Measurements from ENCODE around the gene CDH15.
"Not testable (repeated sequence)": the region's sequence is repeated elsewhere in the genome, so short reads cannot be mapped to it uniquely, and the experiment has no call there.

CDH15 gene

DNA sequence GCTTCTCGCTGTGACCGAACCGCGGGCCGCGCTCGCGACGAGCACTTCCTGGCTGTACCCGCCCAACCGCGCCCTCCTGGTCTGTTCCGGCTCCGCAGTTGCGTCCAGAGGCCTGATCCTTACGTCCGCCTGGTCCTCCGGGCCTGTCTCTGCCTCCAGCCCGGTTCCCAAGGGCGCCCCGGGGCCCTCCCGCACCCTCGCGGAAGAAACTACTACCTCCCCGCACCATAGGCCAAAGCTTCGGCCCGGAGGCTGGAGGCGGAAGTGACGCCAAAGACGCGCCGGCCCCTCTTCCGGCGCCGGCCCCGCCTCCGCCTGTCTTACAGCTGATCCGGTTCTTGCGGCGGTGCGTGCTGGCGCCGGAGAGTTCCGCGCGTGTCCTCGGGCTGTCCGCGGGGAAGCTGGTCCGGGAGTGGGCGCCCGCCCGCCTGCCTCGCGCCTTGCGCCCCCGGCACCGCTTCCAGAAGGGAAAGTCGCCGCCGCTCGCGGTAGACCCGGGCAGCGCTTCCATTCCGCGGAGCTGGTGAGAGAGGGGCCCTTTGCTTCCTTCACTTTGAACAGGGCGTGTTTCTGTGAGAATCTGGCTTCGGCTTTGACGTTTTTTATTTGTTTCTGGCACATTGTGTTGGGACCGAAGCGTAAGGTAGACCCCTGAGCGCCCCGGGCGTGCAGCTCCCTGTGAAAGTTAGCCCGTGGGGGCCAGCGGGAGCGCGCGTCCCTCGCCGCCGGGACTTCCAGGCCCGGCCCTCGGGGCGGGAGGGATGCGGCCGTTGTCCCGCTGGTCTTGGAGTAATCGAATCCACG, 46.0 kb downstream of the CDH15 start, which contains the start of gene ZNF778:
Gene ZNF778, plus strand, starts transcription at position 316 of the 804 bp plus-strand sequence. CDS start 3,425 bp downstream, outside the sequence.
- peak; percentile 82 for FAIRE-seq

DNA sequence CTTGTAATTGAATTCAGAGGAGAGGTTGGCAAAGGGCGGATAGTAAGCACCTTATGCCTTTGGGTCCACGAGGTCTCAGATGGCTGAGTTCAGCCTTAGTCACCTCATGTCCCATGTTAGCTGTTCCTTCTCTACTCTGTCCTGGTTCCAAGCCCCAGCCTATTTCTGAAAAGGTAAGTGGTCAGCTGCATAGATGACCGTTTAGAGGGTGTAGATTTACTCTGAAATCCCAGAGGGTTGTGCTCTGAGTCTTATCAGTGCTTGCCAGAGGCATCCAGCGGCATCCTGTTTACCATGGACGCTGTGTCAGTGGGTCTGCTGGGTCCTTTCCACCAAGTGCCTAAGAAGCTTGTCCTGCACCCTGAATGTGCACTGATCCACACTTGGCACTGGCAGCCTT, 47.8 kb downstream of the CDH15 start:
- DNase-seq (ENCODE audit: extremely low spot score, insufficient read length, low read depth) = no peak
- FAIRE-seq = no peak

More for the DNA sequence above, 46.0 kb downstream of the CDH15 start, which contains the start of gene ZNF778:
- DNase-seq (ENCODE audit: extremely low spot score, insufficient read length, low read depth) = peak; percentile 93

DNA sequence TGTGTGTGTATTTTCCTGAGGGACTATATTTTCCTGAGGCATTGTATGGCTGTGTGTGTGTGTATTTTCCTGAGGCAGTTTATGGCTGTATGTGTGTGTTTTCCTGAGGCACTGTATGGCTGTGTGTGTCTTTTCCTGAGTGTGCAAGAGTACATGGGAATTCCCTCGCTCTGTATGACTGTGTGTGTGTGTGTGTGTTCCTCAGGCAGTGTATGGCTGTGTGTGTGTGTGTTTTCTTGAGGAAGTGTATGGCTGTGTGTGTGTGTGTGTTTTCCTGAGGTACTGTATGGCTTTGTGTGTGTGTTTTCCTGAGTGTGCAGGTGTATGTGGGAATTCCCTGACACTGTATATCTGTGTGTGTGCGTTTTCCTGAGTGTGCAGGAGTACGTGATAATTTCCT, 50.1 kb downstream of the CDH15 start:
- DNase-seq (ENCODE audit: extremely low spot score, insufficient read length, low read depth) (no peak), FAIRE-seq (no peak)

DNA sequence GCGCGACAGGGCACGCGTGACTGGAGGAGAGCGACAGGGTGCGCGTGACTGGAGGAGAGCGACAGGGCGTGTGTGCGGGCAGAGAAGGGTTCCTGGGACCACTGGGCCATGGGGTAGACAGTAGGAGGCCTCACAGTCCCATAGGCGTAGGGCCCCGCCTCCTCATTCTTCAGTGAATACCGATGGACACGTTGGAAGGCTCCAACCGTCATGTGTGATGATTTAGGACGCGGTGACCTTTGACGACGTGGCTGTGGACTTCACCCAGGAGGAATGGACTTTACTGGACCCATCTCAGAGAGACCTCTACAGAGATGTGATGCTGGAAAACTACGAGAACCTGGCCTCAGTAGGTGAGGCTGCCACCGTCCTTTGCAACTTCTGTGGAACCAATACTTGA, 51.4 kb downstream of the CDH15 start:
- no peak for FAIRE-seq
- DNase-seq (ENCODE audit: extremely low spot score, insufficient read length, low read depth) = no peak

DNA sequence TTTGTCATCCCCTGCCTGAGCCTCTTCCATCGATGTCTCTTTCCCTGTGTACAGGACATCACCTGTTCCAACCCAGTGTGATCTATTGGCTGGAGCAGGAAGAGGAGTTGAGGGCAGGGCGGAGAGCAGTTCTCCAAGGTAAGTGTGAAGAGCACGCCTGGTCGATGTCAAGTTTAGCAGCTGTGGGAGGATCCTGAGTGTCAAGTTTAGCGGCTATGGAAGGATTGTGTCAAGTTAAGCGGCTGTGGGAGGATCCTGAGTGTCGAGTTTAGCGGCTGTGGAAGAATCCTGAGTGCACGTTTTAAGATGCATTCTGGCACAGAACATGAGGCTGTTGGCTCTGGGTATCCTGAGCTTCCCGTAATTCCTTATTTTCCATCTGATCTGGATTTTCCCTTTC, 53.1 kb downstream of the CDH15 start:
- no peak for FAIRE-seq
- DNase-seq (ENCODE audit: extremely low spot score, insufficient read length, low read depth) = no peak

DNA sequence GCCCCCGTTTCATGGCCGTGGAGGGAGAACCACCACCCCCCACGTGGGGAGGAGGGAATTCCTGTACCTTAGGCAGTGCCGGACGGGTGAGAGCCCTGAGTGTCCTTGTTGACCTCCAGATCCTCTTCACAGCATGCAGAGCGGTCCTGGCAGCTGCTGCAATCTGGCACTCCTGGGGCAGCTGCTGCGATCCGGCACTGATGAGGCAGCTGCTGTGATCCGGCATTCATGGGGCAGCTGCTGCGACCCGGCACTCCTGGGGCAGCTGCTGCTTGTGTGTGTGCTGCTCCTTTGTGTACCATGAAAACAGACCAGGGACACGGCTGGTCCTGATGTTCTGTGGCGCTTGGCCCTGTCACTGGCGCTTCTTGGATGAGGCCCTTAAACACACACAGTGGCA, 58.7 kb downstream of the CDH15 start:
- no peak for DNase-seq (ENCODE audit: extremely low spot score, insufficient read length, low read depth)

DNA sequence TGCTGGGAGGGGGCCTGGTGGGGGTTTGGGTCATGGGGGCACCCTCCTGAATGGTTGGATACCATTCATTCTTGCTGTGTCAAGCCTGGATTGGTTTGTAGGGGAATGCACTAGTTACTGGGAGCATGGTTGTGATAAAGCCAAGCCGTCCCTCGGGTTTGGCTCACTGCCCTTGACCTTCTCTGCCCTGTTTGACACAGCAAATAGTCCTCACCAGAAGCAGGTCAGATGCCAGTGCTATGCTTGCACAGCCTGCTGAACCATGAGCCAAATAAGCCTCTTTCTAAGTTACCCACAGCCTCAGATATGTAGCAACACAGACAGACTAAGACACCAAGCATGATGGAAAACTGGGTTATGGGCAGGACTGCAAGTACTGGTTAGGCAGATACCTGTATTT, 60.6 kb downstream of the CDH15 start:
- DNase-seq (ENCODE audit: extremely low spot score, insufficient read length, low read depth) = no peak
- no peak for FAIRE-seq

More for the DNA sequence above, 58.7 kb downstream of the CDH15 start:
- FAIRE-seq = no peak

DNA sequence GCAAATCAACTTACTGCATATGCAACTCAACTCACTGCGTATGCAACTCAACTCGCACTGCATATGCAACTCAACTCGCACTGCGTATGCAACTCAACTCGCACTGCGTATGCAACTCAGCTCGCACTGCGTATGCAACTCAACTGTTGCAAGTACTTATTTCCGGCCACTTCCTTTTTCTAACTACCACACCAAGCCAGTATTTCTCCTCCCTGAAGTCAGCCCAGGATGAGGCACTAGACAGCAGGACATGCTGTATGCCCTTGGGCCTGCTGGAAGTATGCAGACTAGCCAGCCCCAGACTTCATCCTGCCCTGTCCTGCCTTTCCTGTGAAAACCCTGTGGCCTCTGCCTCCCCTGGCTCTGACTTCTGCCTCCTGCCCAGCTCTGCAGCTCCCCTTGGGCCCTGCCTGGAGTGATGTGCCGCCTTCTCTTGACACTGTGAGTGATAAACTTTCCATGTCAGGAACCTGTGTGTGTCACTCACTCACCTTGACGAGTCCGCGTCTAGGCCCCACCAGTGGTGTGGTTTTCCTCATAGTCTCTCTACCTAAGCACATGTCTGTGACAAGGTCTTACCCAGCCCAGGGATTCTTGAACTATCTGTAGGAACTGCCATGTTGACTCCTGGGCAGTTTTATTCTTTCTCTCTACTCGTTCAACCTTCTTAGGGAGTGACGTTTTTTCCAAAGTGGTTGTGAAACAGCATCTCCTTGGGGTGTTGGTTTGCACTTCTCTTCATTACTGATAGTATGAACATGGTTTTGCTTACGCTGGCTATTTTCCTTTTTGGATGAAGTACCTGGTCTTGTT, 62.3 kb downstream of the CDH15 start:
- DNase-seq (ENCODE audit: extremely low spot score, insufficient read length, low read depth) (no peak), FAIRE-seq (no peak)

DNA sequence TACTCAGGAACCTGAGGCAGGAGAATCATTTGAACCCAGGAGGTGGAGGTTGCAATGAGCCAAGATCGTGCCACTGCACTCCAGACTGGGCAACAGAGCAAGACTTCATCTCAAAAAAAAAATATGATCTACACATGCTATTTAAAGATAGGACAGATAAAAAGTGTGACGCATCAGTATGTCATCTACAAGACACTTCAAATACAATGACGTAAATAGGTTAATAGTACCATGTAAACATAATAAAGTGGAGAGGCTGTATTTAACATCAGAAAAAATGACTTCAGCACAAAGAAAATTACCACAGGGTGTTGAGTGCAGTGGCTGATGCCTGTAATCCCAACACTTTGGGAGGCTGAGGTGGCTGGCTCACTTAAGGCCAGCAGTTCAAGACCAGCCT, 66.2 kb downstream of the CDH15 start:
- FAIRE-seq (no peak), DNase-seq (ENCODE audit: extremely low spot score, insufficient read length, low read depth) (no peak)

DNA sequence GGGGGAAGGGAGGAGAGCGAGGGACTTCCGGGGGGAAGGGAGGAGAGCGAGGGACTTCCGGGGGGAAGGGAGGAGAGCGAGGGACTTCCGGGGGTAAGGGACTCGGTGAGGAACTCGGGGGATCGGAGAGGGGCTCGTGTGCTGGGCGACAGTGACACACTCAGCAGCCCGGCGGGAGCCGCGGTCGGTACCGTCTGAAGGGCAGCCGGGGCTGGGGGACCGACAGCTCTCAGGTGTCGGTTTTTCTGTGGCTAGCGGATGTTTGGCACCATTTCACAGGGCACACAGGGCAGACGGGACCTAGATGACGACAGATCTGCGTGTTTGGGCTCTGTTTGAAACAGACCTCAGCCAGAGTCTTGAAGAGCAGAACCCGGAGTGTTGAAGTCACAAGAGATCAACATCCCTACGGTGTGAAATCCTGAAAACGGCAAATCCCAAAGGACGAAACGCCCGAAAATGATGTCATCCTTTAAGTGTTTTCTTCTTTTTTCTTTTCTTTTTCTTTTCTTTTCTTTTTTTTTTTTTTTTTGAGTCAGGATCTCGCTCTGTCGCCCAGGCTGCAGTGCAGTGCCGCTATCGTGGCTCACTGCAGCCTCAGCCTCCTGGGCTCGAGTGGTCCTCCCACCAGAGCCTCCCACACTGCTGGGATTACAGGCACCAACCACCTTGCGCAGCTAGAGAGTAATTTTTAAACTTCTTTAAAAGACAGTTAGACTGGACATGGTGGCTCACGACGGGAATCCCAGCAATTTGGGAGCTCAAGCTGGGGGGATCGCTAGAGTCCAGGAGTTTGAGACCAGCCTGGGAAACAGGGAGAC, 69.8 kb downstream of the CDH15 start:
- FAIRE-seq (peak; percentile 5), DNase-seq (ENCODE audit: extremely low spot score, insufficient read length, low read depth) (peak; percentile 53)

DNA sequence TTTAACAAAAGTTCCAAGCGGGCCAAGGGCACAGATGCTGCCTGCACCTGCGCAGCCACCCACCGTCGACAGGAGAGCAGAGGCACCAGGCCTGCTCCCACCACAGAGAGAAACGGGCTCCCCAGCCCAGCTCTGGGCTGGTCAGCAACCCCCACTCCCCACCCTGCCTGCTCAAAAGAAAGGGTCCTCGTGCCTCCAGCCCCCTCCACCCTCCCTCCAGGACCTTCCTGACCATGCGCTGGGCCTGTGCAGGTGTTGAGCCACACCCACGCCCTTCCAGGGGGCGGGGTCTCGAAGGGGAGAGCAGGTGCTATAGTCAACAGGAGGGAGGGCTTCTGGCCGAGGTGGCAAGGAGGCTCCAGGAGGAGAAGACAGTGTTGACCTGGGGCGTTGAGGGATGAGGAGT, 71.2 kb downstream of the CDH15 start:
- FAIRE-seq (no peak), DNase-seq (ENCODE audit: extremely low spot score, insufficient read length, low read depth) (no peak)

DNA sequence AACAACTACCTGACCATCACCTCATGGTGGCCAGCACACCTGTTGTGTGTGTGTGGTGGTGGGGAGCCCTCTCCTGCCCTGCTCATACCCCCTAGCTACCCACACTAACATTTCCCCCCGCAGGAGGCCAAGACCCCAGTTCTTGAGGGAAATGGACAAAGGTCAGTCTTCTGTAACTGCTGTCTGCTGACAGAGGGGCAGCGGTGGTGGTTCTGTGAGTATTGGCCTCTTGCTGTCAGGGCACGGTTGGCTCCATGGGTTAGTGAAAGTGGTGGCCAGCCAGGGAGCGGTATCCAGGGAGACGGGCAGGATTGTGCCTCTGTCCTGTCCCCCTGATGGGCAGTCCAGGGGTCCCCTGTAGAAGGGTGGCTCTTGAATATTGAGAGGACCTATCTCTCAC, 72.1 kb downstream of the CDH15 start:
- DNase-seq (ENCODE audit: extremely low spot score, insufficient read length, low read depth) (no peak), FAIRE-seq (no peak)

DNA sequence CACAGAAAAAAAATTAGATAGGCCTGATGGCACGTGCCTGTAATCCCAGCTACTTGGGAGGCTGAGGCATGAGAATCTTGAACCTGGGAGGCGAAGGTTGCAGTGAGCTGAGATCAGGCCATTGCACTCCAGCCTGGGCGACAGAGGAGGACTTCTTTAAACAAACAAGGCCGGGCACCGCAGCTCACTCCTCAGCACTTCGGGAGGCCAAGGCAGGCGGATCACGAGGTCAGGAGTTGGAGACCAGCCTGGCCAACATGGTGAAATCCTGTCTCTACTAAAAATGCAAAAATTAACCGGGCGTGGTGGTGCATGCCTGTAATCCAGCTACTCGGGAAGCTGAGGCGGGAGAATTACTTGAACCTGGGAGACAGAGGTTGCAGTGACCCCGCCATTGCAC, 72.7 kb downstream of the CDH15 start:
- not testable (repeated sequence) for DNase-seq (ENCODE audit: extremely low spot score, insufficient read length, low read depth); FAIRE-seq

DNA sequence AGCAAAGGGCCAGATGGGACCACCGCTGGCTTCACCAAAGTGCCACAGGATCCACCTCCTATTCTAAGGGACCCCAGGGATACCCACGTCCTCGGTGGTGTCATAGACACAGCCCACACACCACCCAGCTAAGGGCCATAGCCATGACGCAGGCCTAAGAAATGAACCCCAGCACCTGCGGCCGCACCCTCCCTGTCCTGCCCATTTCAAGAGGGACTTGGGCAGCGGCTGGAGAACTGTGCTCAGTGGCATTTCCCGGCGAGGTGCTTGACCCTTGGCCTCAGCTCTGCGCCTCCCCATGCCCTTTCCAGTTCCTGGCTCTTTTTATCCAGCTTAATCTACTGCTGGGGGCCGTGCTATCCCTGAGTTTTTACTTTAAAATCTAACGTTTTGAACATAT, 73.2 kb downstream of the CDH15 start:
- FAIRE-seq = no peak
- DNase-seq (ENCODE audit: extremely low spot score, insufficient read length, low read depth) = no peak
